ENCODE measurements around the gene CFAP74. TPM values are rescaled to one million over a fixed set of nuclear protein-coding genes. Genes with fewer than 3 reads are reported as not detected.

The CFAP74 gene
- total RNA-seq, 1 donor from 2014 or later: not detected

GRCh38 chr1:1975535-1975934, 28.1 kb downstream of the CFAP74 start:
- no peak overlapping the region for H3K27ac Mint-ChIP-seq (ENCODE audit: unreplicated experiment)
- H3K27me3 Mint-ChIP-seq (ENCODE audit: unreplicated experiment): no peaks in the 10 kb centered on the region

DNA sequence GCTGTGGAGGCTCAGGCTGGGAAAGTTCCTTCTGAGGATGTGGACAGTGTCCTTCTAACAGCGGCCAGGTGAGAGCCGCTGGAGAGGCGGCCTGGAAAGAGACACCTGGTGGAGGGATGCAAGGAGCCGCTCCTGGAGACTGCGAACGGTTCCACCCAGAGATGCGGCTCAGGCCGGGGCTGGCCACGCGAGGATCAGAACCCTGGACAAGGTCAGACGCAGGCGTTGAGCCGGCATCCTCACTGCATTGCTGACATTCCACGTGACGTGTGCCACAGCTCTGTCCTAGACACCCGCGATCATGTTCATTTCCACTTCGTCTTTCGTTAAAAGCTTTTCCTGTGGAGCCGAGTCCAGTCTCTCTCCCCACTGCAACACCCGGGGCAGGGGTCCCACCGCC, 28.8 kb downstream of the CFAP74 start:
- no peak overlapping the region for H3K27ac Mint-ChIP-seq (ENCODE audit: unreplicated experiment)
- H3K27me3 Mint-ChIP-seq (ENCODE audit: unreplicated experiment): no peaks in the 10 kb centered on the region
- H3K9me3 Mint-ChIP-seq (ENCODE audit: unreplicated experiment): no peaks in the 10 kb centered on the region
- H3K4me1 Mint-ChIP-seq (ENCODE audit: unreplicated experiment): no peaks in the 10 kb centered on the region
- TF ChIP-seq CTCF (IDR thresholded peaks at IDR 0.05): no peak
- no peak for DNase-seq (ENCODE audit: extremely low spot score, unreplicated experiment)
- H3K36me3 Mint-ChIP-seq (ENCODE audit: unreplicated experiment): no peaks in the 10 kb centered on the region
- no peak overlapping the region for H3K4me3 Mint-ChIP-seq (ENCODE audit: unreplicated experiment)

More at GRCh38 chr1:1975535-1975934, 28.1 kb downstream of the CFAP74 start:
- Mint-ChIP-seq H3K4me1 (ENCODE audit: unreplicated experiment) (no peaks in the 10 kb centered on the region), H3K36me3 (ENCODE audit: unreplicated experiment) (no peaks in the 10 kb centered on the region), H3K4me3 (ENCODE audit: unreplicated experiment) (no peak overlapping the region), H3K9me3 (ENCODE audit: unreplicated experiment) (no peaks in the 10 kb centered on the region)
- TF ChIP-seq CTCF (IDR thresholded peaks at IDR 0.05): no peak
- no peak for DNase-seq (ENCODE audit: extremely low spot score, unreplicated experiment)

GRCh38 chr1:1973716-1974642, 29.6 kb downstream of the CFAP74 start:
- no peaks in the 10 kb centered on the region for H3K36me3 Mint-ChIP-seq (ENCODE audit: unreplicated experiment)
- H3K27ac Mint-ChIP-seq (ENCODE audit: unreplicated experiment): no peak overlapping the region
- TF ChIP-seq CTCF (IDR thresholded peaks at IDR 0.05): no peak
- no peak overlapping the region for H3K4me3 Mint-ChIP-seq (ENCODE audit: unreplicated experiment)
- no peaks in the 10 kb centered on the region for H3K4me1 Mint-ChIP-seq (ENCODE audit: unreplicated experiment)
- no peaks in the 10 kb centered on the region for H3K27me3 Mint-ChIP-seq (ENCODE audit: unreplicated experiment)
- H3K9me3 Mint-ChIP-seq (ENCODE audit: unreplicated experiment): no peaks in the 10 kb centered on the region
- no peak for DNase-seq (ENCODE audit: extremely low spot score, unreplicated experiment)

DNA sequence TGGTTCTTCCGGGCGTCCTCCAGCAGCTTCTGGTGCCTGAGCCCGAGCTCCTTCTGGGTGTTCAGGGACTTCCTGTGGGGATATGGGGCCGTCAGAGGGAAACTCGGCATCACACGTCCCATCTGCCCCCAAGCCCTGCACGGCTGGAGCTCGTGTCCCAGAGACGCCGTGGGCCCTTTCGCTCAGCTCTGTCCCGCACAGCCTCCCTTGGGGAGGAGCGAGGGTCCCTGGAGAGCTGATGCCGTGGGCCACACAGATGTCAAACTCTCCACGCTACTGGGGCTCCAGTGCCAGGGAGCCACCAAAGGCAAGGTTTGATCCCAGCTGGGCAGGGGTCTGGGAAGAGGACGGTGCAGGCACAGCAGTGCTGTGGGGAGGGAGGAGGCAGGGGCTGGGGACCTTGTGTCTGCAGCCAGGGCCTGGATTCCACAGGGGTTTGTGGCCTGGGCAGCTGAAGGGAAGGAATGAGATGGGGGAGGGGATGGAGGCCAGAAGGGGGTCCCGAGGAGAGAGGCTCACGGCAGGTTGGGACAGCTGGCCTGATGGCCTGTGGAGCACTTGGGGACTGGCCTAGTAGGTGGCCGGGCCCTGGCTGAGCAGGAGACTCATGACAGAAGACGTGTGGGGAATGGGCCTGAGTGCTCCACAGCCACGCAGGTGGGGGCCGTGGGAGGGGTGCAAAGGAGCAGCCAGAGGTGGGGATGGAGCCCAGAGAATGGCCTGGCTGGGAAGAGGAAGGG, 30.4 kb downstream of the CFAP74 start:
- Mint-ChIP-seq H3K4me1 (ENCODE audit: unreplicated experiment) (no peaks in the 10 kb centered on the region), H3K27me3 (ENCODE audit: unreplicated experiment) (no peaks in the 10 kb centered on the region), H3K27ac (ENCODE audit: unreplicated experiment) (no peak overlapping the region), H3K9me3 (ENCODE audit: unreplicated experiment) (no peaks in the 10 kb centered on the region), H3K36me3 (ENCODE audit: unreplicated experiment) (no peaks in the 10 kb centered on the region), H3K4me3 (ENCODE audit: unreplicated experiment) (no peak overlapping the region)
- no peak for TF ChIP-seq CTCF (IDR thresholded peaks at IDR 0.05)
- no peak for DNase-seq (ENCODE audit: extremely low spot score, unreplicated experiment)

DNA sequence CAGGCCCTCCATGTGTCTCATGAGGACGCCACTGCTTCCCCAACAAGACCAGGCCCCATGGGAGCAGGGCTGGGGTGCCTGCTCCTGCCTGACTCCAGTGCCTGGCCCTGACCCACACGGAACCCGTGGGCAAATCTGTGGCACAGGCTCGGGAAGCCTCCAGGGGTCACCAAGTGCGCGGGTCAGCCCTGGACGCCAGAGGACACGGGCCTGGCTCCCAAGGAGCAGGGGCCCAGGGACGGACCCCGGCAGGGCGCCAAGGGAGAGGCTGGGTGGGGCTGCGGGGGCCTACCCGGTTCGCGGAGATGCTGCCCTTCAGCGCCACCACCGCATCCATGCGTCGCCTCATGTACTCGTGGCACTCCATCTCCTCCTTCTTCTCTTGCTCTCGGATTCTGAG, 31.9 kb downstream of the CFAP74 start:
- Mint-ChIP-seq H3K27me3 (ENCODE audit: unreplicated experiment) (no peaks in the 10 kb centered on the region), H3K4me3 (ENCODE audit: unreplicated experiment) (no peak overlapping the region), H3K4me1 (ENCODE audit: unreplicated experiment) (no peaks in the 10 kb centered on the region), H3K36me3 (ENCODE audit: unreplicated experiment) (no peaks in the 10 kb centered on the region), H3K27ac (ENCODE audit: unreplicated experiment) (no peak overlapping the region), H3K9me3 (ENCODE audit: unreplicated experiment) (no peaks in the 10 kb centered on the region)
- DNase-seq (ENCODE audit: extremely low spot score, unreplicated experiment): no peak
- no peak for TF ChIP-seq CTCF (IDR thresholded peaks at IDR 0.05)
